GM19397 (cell line): ENCODE measurements around the gene TEPSIN.

Source experiments
- ATAC-seq: cut with Tn5 transposase; IDR thresholded peaks from one replicate; pipeline ENCODE4 v1.9.1; 2021; ENCODE audit warnings: mild to moderate bottlenecking, moderate library complexity; ENCODE audit not compliant: unreplicated experiment

TEPSIN gene

GRCh38 chr17:81200695-81201580, 37.9 kb downstream of the TEPSIN start:
- ATAC-seq: no peak

- ATAC-seq: no peak
These were observed 38.7 kb downstream of the TEPSIN start for GRCh38 chr17:81200201-81200600.

- no peak for ATAC-seq
These were observed 39.4 kb downstream of the TEPSIN start for GRCh38 chr17:81199482-81199830.

- ATAC-seq: no peak
These were observed 39.9 kb downstream of the TEPSIN start for GRCh38 chr17:81198826-81199481.

GRCh38 chr17:81197831-81198490, 40.9 kb downstream of the TEPSIN start:
- ATAC-seq: no peak

DNA sequence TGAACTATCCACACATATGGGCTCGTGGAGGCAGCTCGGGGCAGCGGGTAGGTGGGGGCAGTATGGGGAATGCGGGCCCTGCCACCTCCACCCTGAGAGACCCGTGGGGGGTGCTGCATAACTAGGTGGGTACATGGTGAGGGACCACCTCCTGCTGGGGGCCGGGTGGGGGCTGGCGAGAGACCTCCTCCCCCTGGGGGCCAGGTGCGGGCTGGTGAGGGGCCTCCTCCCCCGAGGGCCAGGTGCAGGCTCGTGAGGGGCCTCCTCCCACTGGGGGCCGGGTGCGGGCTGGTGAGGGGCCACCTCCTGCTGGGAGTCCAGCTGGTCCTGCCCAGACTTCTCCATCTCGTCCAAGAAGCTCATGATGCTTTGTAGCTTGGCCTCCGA, 41.5 kb downstream of the TEPSIN start:
- ATAC-seq: no peak

- no peak for ATAC-seq
These were observed 42.1 kb downstream of the TEPSIN start for GRCh38 chr17:81196505-81197408.

DNA sequence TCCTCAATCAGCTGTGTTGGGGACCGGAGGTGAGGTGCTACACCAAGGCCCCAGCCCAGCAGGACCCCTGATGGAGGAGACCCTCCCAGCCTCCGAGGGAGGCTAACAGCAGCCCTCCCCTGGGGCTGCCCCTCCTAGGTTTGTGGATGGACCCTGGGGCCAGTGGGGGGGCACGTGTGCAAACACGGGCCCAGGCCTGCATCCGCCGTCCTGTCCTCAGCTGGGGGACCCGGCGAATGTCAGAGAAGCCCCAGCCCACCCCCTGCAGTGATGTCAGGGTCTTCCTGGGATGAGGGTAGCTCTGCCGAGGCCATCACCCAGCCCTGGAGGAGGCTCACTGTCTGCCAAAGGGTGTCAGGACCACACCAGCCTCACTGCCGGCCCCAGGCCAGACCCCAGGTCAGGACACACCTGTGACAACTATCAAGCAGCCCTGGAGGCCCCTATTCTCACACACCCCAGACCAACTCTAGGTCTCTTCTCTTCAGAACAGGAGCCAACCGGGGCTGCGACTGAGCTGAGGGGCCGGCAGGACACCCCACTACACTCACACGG, 42.8 kb downstream of the TEPSIN start:
- no peak for ATAC-seq

- ATAC-seq: no peak
These were observed 43.6 kb downstream of the TEPSIN start for GRCh38 chr17:81194941-81195901.

- no peak for ATAC-seq
These were observed 44.6 kb downstream of the TEPSIN start for GRCh38 chr17:81194225-81194760.

- ATAC-seq: no peak
These were observed 45.2 kb downstream of the TEPSIN start for GRCh38 chr17:81193470-81194224.

- no peak for ATAC-seq
These were observed 45.8 kb downstream of the TEPSIN start for GRCh38 chr17:81193051-81193410.

GRCh38 chr17:81192386-81193050, 46.3 kb downstream of the TEPSIN start:
- no peak for ATAC-seq

DNA sequence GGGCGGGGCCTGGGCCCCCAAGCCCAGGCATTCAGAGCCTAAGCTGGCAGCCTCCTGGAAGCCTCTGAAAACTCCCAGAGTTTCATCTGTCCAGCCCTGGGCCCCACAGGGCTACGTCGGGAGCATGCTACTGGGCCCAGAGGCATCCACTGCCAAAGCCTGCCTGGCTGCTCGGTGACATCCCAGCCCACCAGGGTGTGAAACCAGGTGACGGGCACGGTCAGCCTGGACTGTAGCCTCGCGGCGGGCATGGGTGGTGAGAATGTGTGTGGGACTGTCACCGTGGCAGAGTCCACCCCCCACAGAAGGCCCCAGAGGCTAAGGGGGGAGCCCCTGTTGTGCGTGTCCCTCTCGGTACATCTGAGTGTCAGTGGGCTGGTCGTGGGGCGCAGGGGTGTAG, 47.2 kb downstream of the TEPSIN start:
- ATAC-seq: no peak

GRCh38 chr17:81191116-81191515, 47.7 kb downstream of the TEPSIN start:
- ATAC-seq: no peak

GRCh38 chr17:81190591-81190990, 48.3 kb downstream of the TEPSIN start:
- no peak for ATAC-seq

DNA sequence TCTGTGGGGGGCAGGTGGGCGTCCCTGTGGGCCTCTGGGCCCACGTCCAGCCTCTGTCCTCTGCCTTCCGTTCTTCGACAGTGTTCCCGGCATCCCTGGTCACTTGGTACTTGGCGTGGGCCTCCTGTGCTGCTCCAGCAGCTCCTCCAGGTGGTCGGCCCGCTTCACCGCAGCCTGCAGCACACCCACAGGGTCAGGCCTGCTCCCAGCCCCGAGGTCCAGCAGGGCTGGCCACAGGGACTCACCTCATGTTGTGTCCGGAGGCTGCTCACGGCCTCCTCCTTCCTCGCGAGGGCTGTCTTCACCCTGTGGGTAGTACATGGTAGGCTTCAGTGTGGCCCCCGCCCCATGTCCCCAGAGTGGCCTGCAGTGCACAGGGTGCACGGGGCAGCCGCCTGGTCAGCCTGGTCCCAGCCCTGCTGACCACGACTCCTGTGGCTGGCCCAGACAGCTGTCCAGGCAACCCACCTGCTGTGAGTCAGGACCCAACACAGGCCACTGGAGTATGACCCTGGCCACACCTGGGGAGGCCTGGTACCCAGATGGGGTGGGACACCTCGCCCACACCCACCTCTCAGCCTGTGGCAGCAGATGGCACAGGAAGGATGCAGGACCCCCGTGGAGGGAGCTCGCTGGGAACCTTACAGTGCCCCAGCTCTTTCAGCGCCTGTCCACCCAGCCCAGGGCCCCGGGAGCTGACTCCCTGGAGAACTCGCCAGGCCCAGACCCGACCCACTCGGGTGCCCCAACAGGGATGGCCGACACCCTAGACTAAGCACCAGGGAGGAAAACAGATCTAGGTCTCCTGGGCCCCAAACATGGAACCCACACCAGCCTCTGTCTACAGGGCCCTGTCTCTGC, 49.0 kb downstream of the TEPSIN start:
- ATAC-seq: no peak
